NCI-H524 (cell line): Measurements from ENCODE around the gene CRIM1.
A peak's percentile ranks its signal among the peaks of the same experiment; 100 is the strongest.

Source experiments
- DNase-seq, 2 experiments: peaks; one replicate each; lab custom pipeline; 2025; lab: John Stamatoyannopoulos, UW

CRIM1 gene

GRCh38 chr2:36520431-36520830, 164.9 kb downstream of the CRIM1 start:
- DNase-seq: no peak

- peak in 1 of 2 experiments; percentile 2 for DNase-seq
Measured at GRCh38 chr2:36523153-36523552, 167.6 kb downstream of the CRIM1 start.

DNA sequence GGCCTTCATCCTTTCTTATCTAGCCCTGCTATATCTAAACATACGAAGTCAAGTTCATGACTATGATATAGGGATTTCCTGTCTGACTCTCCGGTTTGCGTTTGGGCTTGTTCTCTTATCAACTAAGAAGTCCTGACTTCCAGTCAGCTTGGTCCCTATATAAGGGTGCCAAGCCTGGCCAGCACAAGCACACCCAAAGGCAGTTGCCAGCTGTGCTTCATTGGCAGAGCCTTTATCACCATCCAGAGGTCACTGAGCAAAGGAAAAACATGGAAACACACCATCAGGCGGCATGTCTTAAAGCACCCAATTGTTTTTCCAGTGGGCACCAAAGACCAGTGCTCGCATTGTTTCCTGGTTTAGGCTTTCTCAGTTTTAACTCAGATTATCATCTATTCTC, 169.7 kb downstream of the CRIM1 start:
- no peak for DNase-seq

- DNase-seq: no peak
Measured at GRCh38 chr2:36526226-36526625, 170.6 kb downstream of the CRIM1 start.

- no peak for DNase-seq
Measured at GRCh38 chr2:36528274-36528673, 172.7 kb downstream of the CRIM1 start.

DNA sequence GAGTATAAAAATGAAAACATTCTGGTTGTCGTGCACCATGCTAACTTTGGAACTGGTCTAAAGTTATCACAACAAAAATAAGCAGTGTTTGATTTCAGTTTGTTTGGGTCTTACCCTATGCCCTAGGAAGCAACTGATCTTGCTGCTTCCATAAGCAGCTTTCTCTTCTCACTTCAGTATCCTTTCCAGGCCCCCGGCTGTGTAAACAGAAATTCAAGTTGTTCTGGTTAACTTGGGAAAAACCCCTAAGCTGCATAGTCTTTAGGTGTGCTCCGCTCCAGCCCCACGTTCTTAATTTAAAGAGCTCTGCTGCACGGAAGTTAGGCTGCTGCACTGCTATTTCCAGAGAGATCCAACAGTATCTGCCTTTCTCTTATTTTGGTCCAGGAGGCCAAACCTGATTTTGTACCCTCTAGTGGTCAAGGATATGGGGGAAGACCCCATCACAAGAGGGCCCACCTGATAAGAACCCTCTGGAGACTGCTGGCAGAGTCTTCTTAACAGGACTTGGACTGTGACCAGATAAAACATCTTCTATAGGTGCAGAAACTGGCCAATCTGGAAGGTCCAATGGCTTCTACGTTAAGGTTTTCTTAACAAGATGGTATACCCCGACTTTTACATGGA, 173.3 kb downstream of the CRIM1 start:
- no peak for DNase-seq

- DNase-seq: no peak
Measured at GRCh38 chr2:36530178-36530982, 174.8 kb downstream of the CRIM1 start.

DNA sequence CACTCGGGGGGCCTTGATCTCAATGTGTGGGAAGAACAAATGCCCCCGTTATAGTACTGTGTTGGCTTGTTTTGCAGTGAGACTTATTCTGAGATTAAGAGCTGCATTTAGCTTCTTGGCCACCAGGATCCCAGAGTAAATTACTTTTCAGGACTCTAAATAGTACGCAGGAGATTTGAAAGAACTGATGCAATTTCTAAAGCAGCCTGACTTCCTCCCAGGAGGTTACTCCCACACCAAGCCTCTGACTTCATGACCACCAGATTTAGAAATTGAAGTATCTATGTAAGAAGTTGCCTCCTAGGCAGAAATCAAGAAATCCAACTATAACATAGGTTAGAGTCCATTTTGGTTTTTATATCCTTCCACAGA, 175.4 kb downstream of the CRIM1 start:
- DNase-seq: no peak

DNA sequence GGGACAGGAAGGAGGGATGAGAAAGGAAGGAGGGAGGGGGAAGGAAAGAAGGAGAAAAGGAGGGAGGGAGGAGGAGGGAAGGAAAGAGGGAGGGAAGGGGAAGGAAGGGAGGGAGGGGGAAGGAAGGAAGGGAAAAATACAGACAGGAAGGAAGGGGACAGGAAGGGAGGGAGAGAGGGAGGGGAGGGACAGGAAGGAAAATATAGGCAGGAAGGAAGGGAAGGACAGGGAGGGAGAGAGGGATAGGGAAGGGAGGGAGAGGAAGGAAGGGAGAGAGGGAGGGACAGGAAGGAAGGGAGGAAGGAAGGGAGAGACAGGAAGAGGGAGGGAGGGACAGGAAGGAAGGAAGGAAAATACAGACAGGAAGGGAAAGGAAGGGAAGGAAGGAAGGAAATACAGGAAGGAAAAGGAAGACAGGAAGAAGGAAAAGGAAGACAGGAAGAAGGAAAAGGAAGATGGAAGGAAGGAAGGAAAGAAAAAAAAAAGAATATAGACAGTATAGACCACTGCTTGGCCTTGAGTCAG, 178.8 kb downstream of the CRIM1 start:
- no peak for DNase-seq

DNA sequence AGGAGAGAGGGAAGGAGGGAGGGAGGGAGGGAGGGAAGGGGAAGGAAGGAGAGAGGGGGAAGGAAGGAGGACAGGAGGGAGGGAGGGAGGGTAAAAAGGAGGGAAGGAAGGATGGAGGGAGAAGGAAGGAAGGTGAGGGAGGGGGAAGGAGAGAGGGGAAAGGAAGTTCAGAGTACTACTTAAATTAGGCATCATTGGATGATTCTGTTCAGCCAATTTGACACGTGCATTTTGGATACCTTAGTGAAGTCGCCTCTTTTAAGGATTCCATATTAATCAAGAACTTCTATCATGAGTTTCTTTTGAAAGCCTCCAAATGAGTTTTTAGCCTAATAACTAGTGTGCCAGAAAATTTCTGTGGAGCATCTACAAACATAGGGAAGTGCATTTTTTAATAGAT, 179.5 kb downstream of the CRIM1 start:
- DNase-seq: no peak

DNA sequence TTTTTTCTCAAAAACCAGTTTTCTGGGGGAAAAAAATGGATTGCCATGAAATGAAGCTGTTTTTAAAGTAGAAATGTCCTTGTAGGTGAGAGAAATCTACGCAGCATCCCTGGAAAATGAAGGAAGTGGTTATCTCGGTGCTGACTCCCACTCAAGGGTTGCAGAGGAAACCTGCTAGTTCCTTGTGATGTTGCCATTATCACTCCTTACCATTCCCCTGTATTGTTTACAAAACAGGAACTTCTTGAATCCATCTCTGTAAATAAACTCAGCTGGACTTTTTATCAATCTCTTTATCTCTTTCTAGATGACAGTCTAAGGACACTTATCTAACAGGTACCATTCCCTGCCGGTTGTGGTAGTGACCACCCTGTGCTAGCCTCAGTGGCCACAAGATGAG, 181.2 kb downstream of the CRIM1 start:
- DNase-seq: no peak

- peak in 1 of 2 experiments; percentile 51 for DNase-seq
Measured at GRCh38 chr2:36538335-36538734, 182.8 kb downstream of the CRIM1 start.

DNA sequence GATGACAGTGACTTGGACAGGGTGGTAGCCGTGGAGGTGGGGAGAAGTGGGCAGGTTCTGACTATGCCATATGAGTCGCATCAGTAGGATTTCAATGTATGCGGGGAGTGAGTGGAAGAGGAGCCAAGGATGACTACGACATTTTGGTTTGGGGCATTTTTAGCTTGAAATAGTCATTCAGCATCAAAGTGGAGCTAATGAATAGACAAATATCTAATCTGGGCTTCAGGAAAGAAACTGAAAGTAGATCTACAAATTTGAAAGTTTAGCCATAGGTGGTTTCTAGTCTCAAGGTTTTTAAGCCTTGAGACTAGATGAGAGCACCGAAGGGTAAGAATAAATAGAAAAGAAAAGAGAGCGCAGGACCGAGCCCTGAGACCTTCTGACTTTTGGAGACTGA, 184.1 kb downstream of the CRIM1 start:
- no peak for DNase-seq

- no peak for DNase-seq
Measured at GRCh38 chr2:36540986-36541754, 185.6 kb downstream of the CRIM1 start.

DNA sequence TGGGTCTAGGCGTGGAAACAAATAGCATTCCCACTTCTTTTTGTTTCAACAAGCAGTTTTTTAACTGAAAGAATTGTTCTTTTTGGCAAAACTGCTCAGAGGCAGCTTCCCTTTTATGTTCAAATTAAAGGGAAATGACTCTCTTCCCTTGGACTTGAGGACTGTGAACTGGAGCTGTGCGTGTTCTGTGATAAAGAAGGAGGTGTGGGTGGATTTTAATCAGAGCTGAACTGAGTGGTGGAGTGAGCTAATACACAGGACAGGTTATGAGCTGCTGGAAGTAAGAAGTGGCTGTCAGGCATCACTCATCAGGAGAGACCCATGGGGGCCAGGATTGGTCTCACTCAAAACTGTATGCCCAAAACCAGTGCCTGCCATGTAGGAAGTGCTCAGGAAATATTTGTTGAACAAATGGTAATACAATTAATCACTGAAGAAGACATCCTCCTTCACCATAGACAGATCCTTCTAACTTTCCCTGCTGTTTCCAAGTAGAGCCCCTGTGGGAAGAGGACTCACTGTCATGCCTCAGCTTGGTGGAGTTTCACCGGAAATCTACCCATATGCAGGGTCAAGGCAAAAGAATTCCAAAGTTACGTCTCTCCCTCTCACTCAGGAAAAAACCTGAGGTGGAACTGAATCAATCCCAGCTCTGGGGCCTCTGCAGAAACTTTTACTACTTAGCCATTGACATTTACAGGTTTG, 186.5 kb downstream of the CRIM1 start:
- DNase-seq: no peak

DNA sequence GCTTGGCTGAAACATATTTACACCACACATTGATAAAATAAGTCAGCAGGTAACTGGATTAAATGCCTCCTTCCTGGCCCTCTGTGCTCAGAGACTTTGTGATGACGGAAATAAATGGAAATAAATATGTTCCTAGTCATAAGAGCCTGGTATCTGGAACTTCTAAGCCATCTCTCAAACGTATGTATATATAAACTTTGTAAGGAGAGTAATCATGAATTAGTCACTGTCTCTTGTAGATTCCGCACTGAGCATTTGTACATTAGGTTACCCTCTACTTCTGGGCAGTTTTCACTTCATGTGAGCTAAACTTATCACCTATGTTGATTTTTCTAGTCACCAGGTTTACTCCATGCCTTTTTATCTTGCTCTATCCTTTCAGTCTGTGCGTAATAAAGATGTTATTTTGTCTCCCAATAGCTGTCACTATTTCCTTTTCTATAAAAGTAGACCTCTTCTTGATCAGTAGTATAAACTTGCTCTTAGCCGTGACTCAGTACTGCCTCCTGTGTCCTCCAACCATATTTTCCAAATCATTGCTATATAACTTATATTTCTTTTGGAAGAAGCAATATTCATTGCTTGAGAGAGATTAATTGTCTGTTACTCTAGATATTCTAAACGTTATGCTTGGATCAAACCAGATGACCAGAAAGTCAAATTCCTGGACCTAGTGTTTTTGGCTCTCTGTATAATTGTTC, 189.2 kb downstream of the CRIM1 start:
- DNase-seq: no peak

- no peak for DNase-seq
Measured at GRCh38 chr2:36545871-36546416, 190.4 kb downstream of the CRIM1 start.

- DNase-seq: no peak
Measured at GRCh38 chr2:36547906-36548305, 192.3 kb downstream of the CRIM1 start.

- no peak for DNase-seq
Measured at GRCh38 chr2:36549165-36549574, 193.6 kb downstream of the CRIM1 start.

DNA sequence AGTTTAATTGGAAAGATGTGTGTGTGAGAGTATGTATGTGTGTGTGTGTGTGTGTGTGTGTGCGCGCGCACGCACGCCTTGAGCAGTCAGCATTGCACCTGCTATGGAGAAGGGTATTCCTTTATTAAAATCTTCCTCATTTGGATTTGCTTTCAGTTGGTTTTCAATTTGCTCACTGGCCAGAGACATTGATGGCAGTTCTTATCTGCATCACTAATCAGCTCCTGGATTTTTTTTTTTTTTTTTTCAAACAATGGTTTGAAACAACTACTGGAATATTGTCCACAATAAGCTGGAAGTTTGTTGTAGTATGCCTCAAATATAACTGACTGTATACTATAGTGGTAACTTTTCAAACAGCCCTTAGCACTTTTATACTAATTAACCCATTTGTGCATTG, 194.4 kb downstream of the CRIM1 start:
- DNase-seq: no peak

DNA sequence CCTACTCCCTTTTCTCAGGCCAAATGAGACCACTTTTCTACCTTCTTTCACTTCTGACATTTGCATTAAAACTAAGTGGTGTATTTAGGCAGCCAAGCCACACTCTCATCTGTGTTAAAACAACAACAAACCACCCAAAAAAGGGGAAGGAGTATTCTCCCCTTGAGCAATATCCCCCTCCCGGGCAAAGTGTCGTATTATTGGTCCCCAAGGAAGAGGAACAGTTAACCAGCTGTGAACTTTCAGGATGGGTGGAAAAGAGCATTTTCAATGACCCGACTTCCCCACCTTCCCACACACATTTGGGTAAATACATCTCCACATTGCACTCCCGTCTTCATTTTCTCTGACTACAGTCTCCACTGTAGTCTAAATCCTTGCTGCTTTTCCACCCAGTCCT, 198.1 kb downstream of the CRIM1 start:
- no peak for DNase-seq
